Cardiac fibroblast (primary cell): ENCODE measurements around the gene PTPRCAP.

Experiments used
- DNase-seq, 2 donors: peaks; one replicate each; pipeline versions ENCODE4 v3.0.0 to v3.0.0-alpha.2; 2010; ENCODE audit warnings: low read depth in 2 of 2
- H3K4me3 ChIP-seq, 2 donors: replicated peaks in 1 of 2; 1 replicate in 1 of 2; 2 replicates in 1 of 2; pipeline ENCODE4 v1.5.1; 2011; ENCODE audit warnings: low read depth in 2 of 2, low read length in 2 of 2, mild to moderate bottlenecking in 2 of 2, moderate library complexity in 1 of 2
- CTCF ChIP-seq: IDR thresholded peaks from one replicate; pipeline ENCODE4 v1.5.1; 2011; ENCODE audit warnings: low read depth, mild to moderate bottlenecking, low read length, inconsistent platforms

The PTPRCAP gene

GRCh38 chr11:67389477-67389876 lies 48.0 kb downstream of the PTPRCAP start:
- peak; percentile 72 for TF ChIP-seq CTCF

DNA sequence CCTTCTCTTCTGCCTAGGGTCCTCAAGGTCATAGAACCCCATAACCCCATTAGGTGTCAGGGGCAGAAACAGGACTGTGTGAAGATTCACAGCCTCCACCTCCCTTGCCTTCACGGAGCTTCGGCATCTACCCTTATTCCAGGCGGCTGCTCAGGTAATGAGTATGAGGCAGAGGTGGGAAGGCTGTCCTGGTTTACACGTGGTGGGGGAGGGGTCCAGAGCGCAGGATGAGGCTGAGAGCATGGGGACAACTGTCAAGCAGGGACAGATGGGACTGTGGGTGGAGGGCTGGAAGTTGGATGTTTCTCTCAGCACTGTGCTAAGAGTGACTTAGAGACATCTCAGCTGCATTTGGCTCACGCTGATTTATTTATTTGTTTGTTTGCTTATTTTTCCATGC lies 50.0 kb downstream of the PTPRCAP start:
- no peak overlapping the region for H3K4me3 ChIP-seq
- no peak for DNase-seq
- TF ChIP-seq CTCF, result no peak

More at GRCh38 chr11:67389477-67389876, 48.0 kb downstream of the PTPRCAP start:
- DNase-seq, result no peak
- no peak overlapping the region for H3K4me3 ChIP-seq

- no peak for DNase-seq
- H3K4me3 ChIP-seq, result no peak overlapping the region
- TF ChIP-seq CTCF, result no peak
These were observed 50.4 kb downstream of the PTPRCAP start for GRCh38 chr11:67387069-67387468.
